Measurements from ENCODE around the gene MS4A6A.
A peak's percentile ranks its signal among the peaks of the same experiment; 100 is the strongest.
"Not testable (repeated sequence)": the region's sequence is repeated elsewhere in the genome, so short reads cannot be mapped to it uniquely, and the experiment has no call there.

Gene MS4A6A

DNA sequence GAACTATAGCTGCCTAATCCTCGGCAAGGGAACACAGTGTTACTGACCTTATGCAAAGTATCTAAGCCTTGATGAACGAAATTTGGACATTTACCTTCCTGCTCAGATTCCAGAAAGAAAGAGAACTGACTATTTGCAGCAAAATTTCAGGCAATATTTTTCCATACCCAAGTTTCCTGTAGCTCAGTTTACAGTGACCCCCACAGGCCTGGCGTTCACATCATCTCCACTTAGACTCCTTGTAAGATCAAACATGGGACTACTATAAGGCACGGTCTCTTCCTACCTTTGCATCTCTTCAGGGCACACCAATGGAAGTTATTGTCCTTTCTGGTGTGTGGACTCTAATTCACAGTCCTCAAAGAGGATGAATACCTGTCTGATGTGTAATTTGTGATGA is 21.1 kb downstream of the MS4A6A start:
- Histone ChIP-seq H3K36me3 (no peaks in the 10 kb centered on the region), H3K9me3 (peaks cover 23% of the 10 kb centered on the region), H3K4me2 (peak overlapping the region; percentile 63; the same call in 1 of the 2 replicates), H3K9ac (no peak overlapping the region), H3K27me3 (no peaks in the 10 kb centered on the region), H3K4me1 (peaks cover 15% of the 10 kb centered on the region), H4K20me1 (no peaks in the 10 kb centered on the region), H3K4me3 (no peak overlapping the region), H3K27ac (no peak overlapping the region)
- TF ChIP-seq Cebpa-rat (IDR thresholded peaks at IDR 0.05), result no peak

DNA sequence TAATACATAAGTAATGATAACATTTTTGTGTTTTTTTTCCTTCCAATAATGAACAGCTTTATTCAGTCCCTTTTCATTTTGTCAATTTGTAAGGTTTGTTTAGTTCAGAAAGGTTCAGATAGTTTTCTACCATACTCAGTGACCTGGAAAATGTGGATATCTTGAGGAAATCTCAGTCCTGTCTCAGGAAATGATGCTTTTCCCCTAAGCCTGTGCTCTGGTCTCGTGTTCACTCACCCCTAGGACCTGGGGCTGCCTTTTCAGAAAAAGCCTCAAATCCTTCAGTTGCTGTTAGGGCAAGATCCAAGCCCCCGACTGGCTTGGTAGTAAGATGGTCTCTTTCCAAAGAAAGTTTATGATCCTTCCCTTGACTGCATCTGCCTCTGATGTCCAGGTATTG is 21.8 kb downstream of the MS4A6A start:
- Histone ChIP-seq H3K27me3 (no peaks in the 10 kb centered on the region), H4K20me1 (no peaks in the 10 kb centered on the region), H3K27ac (no peak overlapping the region), H3K36me3 (no peaks in the 10 kb centered on the region), H3K9ac (no peak overlapping the region), H3K4me1 (peaks cover 15% of the 10 kb centered on the region), H3K4me2 (peak overlapping the region; percentile 63), H3K4me3 (no peak overlapping the region), H3K9me3 (peaks cover 23% of the 10 kb centered on the region)
- no peak for TF ChIP-seq Cebpa-rat (IDR thresholded peaks at IDR 0.05)

DNA sequence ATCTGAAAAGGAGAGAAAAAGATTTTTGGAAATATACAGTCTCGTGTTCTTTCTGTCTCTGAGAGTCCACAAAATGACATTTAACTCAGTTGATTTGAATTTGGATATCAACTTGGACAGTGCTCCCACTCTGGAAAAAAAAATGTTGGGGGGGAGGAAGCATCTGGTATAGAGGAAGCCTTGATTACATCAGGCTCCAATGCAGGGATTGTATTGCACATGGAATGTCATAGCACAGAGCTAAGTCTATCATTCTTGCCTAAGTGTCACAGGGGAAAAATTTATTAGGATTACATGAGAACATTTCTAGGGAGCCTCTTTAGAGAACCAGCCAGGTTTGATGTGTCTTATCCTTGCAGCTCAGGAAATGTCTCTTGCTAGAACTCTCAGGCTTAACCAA is 23.0 kb downstream of the MS4A6A start:
- peaks cover 11% of the 10 kb centered on the region for H3K9me3 ChIP-seq

DNA sequence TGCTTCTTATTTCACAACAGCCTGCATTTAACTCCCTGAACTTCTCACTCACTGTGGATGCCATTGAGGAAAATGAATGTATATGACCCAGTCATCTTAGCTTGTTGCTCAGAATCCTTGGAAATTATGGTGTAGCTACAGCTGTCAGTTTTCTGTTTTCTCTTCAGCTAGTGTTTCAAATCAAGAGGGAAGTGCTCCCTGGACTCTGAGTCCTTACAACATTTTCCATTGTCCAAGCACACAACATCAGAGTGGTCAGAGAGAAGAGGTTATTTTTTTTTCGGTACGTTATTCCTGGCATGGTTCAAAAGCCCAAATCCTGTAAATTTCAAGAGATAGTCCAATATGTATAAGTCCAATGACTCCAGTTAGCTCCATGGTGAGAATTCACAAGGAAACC is 23.6 kb downstream of the MS4A6A start:
- H3K27me3 ChIP-seq, result no peaks in the 10 kb centered on the region
- no peak overlapping the region for H3K9ac ChIP-seq
- peaks cover 5% of the 10 kb centered on the region for H3K9me3 ChIP-seq
- no peaks in the 10 kb centered on the region for H3K36me3 ChIP-seq
- TF ChIP-seq Cebpa-rat (IDR thresholded peaks at IDR 0.05), result no peak
- no peak overlapping the region for H3K4me3 ChIP-seq
- no peaks in the 10 kb centered on the region for H4K20me1 ChIP-seq
- no peak overlapping the region for H3K27ac ChIP-seq
- no peak overlapping the region for H3K4me2 ChIP-seq
- H3K4me1 ChIP-seq, result peaks cover 15% of the 10 kb centered on the region

More for the DNA sequence above, 23.0 kb downstream of the MS4A6A start:
- TF ChIP-seq Cebpa-rat (IDR thresholded peaks at IDR 0.05), result no peak
- Histone ChIP-seq H3K9ac (no peak overlapping the region), H3K4me1 (peaks cover 15% of the 10 kb centered on the region), H3K27me3 (no peaks in the 10 kb centered on the region), H3K36me3 (no peaks in the 10 kb centered on the region), H3K4me3 (no peak overlapping the region), H4K20me1 (no peaks in the 10 kb centered on the region), H3K27ac (no peak overlapping the region), H3K4me2 (no peak overlapping the region)

DNA sequence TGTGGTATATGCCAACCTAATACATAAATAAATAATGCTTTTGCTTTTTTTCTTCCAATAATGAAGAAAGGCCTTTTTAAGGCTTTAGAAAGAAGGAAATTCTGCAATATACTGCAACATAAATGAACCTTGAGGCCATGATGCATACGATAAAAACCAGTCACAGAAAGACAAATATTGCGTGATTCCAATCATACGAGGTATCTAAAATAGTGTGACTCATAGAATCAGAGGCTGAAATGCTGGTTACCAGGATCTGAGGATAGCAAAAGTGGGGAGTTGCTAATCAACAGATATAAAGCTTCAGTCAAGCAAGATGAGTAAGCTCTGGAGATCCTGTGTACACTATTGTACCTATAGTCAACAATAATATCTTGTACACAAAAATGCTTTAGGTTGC is 24.2 kb downstream of the MS4A6A start:
- peaks cover 15% of the 10 kb centered on the region for H3K4me1 ChIP-seq
- H3K4me3 ChIP-seq, result no peak overlapping the region
- no peak overlapping the region for H3K9ac ChIP-seq
- H3K9me3 ChIP-seq, result no peaks in the 10 kb centered on the region
- no peaks in the 10 kb centered on the region for H3K27me3 ChIP-seq
- H4K20me1 ChIP-seq, result no peaks in the 10 kb centered on the region
- no peak overlapping the region for H3K4me2 ChIP-seq
- TF ChIP-seq Cebpa-rat (IDR thresholded peaks at IDR 0.05), result no peak
- no peaks in the 10 kb centered on the region for H3K36me3 ChIP-seq
- H3K27ac ChIP-seq, result no peak overlapping the region

DNA sequence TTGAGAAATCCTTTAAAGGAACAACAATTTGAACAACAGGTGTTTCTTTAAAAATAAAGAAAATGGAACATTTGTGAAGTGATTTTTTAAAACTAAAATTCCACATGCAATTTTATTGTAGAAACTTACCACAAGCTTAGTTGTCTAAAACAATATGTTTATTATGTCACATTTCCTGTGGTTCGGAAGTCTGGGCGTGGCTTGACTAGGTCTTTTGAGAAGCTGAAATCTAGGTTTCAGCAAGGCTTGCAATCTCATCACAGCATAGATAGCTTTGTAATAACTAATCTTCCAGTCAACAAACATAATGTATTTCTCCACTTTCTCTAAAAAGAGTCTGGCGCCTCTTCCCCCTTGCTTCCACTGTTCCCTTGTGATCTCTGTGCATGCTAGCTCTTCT is 27.0 kb downstream of the MS4A6A start:
- H3K4me1 ChIP-seq, result peaks cover 4% of the 10 kb centered on the region
- no peaks in the 10 kb centered on the region for H4K20me1 ChIP-seq
- no peak overlapping the region for H3K27ac ChIP-seq
- TF ChIP-seq Cebpa-rat (IDR thresholded peaks at IDR 0.05), result no peak
- H3K27me3 ChIP-seq, result no peaks in the 10 kb centered on the region
- no peaks in the 10 kb centered on the region for H3K9me3 ChIP-seq
- no peaks in the 10 kb centered on the region for H3K36me3 ChIP-seq
- no peak overlapping the region for H3K9ac ChIP-seq
- H3K4me3 ChIP-seq, result no peak overlapping the region
- H3K4me2 ChIP-seq, result no peak overlapping the region

DNA sequence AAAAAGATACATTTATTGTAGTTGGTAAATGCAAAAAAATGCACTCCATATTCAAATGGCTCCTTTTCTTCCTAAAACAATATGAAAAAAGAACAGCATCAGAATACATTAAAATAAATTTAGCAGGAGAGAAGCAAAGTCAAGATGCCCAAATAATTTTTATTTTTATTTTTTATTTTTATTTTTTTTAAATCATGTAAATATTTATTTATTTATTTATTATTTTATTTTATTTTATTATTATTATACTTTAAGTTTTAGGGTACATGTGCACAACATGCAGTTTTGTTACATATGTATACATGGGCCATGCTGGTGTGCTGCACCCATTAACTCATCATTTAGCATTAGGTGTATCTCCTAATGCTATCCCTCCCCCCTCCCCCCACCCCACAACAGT is 30.2 kb downstream of the MS4A6A start:
- H3K4me1 ChIP-seq, H3K27me3 ChIP-seq, H3K9ac ChIP-seq, H3K36me3 ChIP-seq, H4K20me1 ChIP-seq, H3K27ac ChIP-seq, H3K4me2 ChIP-seq, H3K9me3 ChIP-seq, H3K4me3 ChIP-seq: not testable (repeated sequence)

DNA sequence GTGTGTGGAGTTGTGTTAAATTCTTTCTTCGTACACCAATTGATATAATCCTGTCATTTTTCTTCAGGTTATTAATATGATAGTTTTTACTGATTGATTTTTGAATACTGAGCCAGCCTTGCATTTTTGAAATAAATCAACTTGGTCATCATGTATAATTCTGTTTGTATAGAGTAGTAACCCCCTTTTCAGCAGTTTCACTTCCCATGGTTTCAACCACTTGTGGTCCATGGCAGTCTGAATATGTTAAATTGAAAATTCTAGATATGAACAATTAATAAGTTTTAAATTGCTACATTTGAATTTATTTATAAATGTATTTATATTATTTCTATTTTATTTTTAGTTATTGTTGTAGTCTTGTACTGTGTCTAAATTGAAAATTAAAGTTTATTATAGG is 32.6 kb downstream of the MS4A6A start:
- Histone ChIP-seq H3K4me2 (no peak overlapping the region), H3K4me1 (no peaks in the 10 kb centered on the region), H3K27ac (no peak overlapping the region), H3K9ac (no peak overlapping the region), H3K4me3 (no peak overlapping the region), H3K27me3 (no peaks in the 10 kb centered on the region), H3K36me3 (no peaks in the 10 kb centered on the region), H4K20me1 (no peaks in the 10 kb centered on the region), H3K9me3 (no peaks in the 10 kb centered on the region)
- no peak for TF ChIP-seq Cebpa-rat (IDR thresholded peaks at IDR 0.05)

DNA sequence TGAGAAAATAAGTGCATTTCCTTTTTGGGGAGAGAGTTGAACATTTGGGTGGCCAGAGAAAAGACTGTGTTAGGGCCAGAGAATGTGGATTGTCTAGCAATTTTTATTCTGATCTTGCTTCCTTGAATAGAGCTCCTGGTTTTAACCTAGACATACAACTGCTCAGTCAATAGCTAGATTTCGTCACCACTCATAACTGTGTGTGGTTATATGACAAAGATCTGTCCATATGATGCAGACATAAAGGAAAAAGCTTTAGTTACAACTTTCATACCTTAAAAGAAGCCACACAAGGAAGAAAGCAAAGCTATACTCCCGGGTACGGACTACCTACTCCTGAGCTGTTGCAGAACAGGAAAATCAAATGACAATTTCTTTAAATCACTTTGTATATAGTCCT is 37.2 kb downstream of the MS4A6A start:
- no peaks in the 10 kb centered on the region for H3K36me3 ChIP-seq
- no peak overlapping the region for H3K4me2 ChIP-seq
- no peak overlapping the region for H3K27ac ChIP-seq
- H3K9me3 ChIP-seq, result no peaks in the 10 kb centered on the region
- no peaks in the 10 kb centered on the region for H4K20me1 ChIP-seq
- H3K4me1 ChIP-seq, result no peaks in the 10 kb centered on the region
- H3K9ac ChIP-seq, result no peak overlapping the region
- H3K4me3 ChIP-seq, result no peak overlapping the region
- no peak for TF ChIP-seq Cebpa-rat (IDR thresholded peaks at IDR 0.05)
- H3K27me3 ChIP-seq, result no peaks in the 10 kb centered on the region

DNA sequence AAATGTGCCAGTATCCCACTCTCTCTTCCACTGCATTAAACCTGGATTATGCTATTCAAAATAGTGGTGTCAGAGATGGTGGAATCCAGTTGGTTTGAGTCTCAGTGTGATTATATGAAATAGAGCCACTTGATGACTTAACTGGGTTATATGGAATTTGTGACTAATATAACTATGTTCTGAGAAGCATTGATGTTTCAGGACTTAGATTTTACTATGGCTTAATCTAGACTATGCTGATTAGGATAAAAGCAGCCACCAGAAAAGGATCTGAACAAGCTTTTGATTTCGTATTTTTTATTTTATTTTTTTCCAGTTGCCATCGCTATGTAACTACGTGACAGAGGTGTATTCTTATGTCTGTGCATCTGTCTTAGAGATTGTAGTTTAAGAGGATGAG is 39.1 kb downstream of the MS4A6A start:
- H3K9me3 ChIP-seq, result no peaks in the 10 kb centered on the region
- no peaks in the 10 kb centered on the region for H3K27me3 ChIP-seq
- no peaks in the 10 kb centered on the region for H4K20me1 ChIP-seq
- no peaks in the 10 kb centered on the region for H3K4me1 ChIP-seq
- no peak overlapping the region for H3K9ac ChIP-seq
- no peaks in the 10 kb centered on the region for H3K36me3 ChIP-seq
- no peak overlapping the region for H3K4me2 ChIP-seq
- TF ChIP-seq Cebpa-rat (IDR thresholded peaks at IDR 0.05), result no peak
- no peak overlapping the region for H3K27ac ChIP-seq
- no peak overlapping the region for H3K4me3 ChIP-seq

DNA sequence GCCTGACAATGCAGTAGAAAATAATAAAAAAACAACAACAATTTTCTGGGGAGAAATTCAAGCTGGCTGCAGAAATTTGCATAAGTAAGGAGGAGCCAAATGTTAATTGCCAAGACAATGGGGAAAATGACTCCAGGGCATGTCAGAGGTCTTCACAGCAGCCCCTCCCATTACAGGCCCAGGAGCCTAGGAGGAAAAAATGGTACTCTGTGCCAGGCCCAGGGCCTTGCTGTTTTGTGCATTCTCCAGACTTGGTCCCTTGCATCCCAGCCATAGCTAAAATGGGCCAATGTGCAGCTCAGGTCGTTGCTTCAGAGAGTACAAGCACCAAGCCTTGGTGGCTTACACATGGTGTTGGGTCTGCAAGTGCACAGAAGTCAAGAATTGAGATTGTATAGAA is 49.0 kb downstream of the MS4A6A start:
- Histone ChIP-seq H3K36me3 (no peaks in the 10 kb centered on the region), H3K4me1 (no peaks in the 10 kb centered on the region), H3K27me3 (no peaks in the 10 kb centered on the region), H3K9me3 (peaks cover 20% of the 10 kb centered on the region), H4K20me1 (no peaks in the 10 kb centered on the region), H3K4me2 (no peak overlapping the region), H3K9ac (no peak overlapping the region), H3K4me3 (no peak overlapping the region), H3K27ac (no peak overlapping the region)
- TF ChIP-seq Cebpa-rat (IDR thresholded peaks at IDR 0.05), result no peak

Measured in BLaER1 (cell line).